HTERT RPE-1 (cell line): ENCODE data around the gene TBC1D2B.

Source experiments
- in situ Hi-C: fragments of 300-500 bp; cut with MboI; formaldehyde crosslinking; loops from 4 replicates; pipeline ENCODE4 v1.14.3; 2020; ENCODE audit warnings: low sequenced_read_pairs

TBC1D2B gene

DNA sequence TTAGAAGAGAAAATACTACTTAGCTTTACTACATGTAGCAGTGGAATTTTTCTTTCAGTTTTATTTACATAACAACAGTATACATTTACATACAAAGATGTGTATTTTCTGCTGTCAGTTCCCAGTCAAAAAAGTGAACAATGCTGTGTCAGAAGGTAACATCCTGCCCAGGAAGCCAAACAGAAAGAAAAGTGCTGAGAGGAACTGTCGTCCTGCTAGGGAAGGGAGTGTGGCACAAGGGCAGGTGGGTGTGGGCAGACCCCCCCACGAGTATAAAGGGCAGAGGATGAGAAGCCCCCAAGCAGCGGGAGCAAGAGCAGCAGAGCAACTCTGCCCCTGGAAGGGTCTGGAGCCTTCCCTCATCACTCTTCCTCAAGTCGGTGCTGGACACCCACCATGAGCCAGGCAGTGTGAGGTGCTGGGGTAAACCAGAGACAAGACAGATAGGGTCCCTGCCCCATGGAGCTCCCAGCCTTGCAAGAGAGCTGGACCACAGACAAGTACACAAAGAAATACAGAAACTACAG, 39.7 kb downstream of the TBC1D2B start:
- in situ Hi-C loops = no loop called here

GRCh38 chr15:78037328-78037727, 40.2 kb downstream of the TBC1D2B start:
- in situ Hi-C loops = no loop called here

DNA sequence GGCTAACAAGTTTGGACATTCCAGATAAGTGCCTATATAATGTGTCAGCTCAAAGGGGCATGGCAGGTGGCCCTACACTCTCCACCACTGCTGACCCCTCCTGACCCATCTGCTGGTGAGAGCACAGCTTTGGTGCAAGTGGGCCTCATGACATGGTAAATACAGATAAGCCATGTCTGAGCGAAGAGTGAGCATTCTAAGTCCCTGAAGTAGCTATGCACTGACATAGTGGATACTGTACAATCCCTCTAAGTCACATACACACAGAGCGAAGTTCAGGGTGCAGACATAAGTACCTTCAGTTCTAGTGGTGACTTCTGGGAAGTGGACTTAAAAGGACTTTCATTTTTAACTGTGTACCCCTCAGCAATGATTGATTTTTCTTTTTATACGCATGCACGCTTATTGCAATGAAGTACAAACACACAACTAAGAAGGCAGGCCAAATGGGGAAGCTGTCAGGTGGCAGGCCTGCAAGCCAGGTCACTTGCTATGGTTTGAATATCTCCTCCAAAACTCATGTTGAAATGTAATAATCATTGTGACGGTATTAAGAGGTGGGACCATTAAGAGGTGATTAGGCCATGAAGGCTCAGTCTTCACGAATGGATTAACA, 41.5 kb downstream of the TBC1D2B start:
- in situ Hi-C loops = no loop called here

DNA sequence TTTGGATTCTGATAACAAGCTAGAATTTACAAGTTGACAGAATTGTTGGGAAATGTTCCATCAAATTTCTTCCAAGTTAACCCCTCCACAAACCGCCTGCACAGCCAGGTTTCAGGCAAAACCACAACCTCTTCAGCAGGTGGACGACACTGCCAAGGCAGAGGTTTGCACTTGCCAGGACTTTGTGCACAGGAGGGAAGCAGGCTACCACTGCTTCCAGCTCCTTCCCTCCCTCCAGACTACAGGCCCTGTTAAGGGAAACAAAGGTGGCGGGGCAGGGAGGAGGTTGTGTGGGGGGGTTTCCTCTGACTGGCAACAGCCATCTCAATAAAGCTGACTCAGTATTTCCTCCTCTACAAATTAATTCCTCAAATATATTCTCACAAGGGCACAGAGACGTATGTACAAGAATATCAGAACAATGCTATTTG, 42.2 kb downstream of the TBC1D2B start:
- in situ Hi-C loops = no loop called here

- in situ Hi-C loops = no loop called here
These were observed 42.9 kb downstream of the TBC1D2B start for GRCh38 chr15:78034495-78035191.

DNA sequence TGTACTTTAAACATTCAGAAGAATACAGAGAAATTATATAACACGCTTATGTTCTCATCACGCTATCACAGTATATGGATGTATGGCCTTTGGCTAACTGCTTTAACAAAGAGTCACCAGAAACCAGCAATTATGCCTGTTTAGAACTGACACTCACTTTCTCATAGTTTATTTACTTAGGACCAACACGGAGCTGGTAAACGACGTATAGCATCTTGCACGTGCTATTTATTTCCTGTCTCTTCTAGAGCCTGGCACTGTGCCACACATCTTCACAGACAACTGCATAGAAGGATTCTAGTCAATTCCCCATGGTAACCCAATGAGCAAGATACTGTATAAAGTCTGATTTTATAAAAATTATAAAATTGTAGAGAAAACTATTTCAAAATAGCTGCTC, 43.6 kb downstream of the TBC1D2B start:
- in situ Hi-C loops = no loop called here

DNA sequence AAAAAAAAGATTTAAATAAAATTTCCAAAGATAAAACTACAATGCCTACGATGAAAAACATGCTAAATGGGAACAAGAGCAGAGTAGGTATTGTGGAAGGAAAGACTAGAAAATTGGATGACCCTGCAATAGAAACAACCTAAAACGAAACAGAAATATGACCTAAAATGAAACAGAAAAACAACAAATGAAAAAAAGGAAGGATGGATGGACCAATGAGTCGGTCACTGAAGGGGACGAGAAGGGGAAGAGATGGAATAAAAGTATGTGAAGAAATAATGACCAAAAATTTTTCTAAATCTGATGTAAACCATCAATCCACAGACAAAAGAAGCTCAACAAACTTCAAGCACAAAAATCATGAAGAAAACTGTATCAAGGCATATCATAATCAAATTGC, 44.8 kb downstream of the TBC1D2B start:
- in situ Hi-C loops = no loop called here

GRCh38 chr15:78024883-78025282, 52.6 kb downstream of the TBC1D2B start:
- in situ Hi-C loops = no loop called here

GRCh38 chr15:78024519-78024870, 53.0 kb downstream of the TBC1D2B start:
- in situ Hi-C loops = no loop called here

- in situ Hi-C loops = no loop called here
These were observed 53.5 kb downstream of the TBC1D2B start for GRCh38 chr15:78023865-78024518.

DNA sequence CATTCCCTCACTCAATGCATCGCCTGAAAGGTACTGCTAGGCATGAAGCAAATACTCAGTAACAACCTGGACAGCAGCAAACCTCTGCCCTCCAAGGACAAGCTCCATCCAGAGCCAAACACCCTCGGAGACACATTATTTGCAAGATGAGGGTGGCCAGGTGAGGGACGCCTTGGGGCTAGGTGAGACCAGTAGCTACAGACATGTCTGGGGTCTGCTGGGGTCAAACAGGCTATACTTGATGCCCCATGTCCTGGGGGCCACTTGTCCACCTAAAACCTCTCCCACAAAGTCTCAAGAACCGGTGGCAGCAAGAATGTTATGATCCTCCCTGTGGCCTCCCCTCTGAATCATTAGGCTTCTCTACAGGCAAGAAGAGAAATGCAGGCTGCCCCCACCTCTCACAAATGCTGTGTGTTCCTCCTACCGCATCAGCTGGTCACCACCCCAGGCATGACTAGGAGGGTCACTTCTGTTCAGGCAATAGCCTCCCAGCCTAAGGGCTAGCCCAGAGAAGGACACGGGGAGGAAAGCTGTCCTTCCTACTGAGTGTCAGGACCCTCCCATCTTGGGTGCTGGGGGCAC, 54.3 kb downstream of the TBC1D2B start:
- in situ Hi-C loops = no loop called here

- in situ Hi-C loops = no loop called here
These were observed 55.8 kb downstream of the TBC1D2B start for GRCh38 chr15:78021761-78022160.

GRCh38 chr15:78020007-78020406, 57.5 kb downstream of the TBC1D2B start:
- in situ Hi-C loops = no loop called here

GRCh38 chr15:78018946-78019644, 58.4 kb downstream of the TBC1D2B start:
- in situ Hi-C loops = no loop called here

- in situ Hi-C loops = no loop called here
These were observed 59.1 kb downstream of the TBC1D2B start for GRCh38 chr15:78018445-78018844.

DNA sequence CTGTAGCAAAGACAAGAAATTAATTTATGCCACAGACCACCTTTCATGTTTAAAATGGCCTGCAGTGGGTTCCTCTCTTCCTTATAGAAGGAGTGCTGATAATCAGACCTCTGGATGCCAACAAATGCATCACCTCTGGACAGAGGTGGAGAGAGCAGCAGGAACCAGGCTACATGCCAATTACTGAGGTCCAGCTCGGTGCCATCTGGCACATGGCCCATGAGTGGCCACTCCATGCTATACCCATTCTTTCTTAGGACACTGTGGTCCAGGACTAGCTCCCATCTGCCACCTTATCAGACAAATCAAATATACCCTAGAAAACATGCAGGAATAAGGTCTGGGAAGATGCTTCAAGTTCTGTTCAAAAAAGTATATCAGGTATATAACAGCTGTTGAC, 60.7 kb downstream of the TBC1D2B start:
- in situ Hi-C loops = no loop called here

DNA sequence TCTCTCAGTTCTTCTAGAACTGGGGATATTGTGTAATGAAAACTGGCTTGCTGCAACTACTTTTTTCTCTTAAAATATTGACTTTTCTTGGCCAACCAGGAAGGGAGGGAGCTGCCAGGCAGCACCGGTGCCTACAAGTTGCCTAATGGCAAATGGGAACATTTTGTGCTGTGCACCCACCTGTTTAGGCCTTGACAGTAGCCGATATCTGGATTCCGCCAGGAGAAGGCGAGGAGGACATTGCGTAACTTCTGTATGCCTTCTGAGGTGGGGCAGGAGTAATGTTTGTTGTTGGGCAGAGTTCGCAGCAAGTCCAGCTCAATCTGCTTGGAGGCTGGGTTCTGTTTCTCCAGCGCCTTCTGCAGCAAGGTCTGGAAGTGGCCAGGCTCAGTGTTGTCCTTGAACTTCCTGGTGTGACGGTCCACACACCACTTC, 64.9 kb downstream of the TBC1D2B start:
- in situ Hi-C loops = no loop called here

DNA sequence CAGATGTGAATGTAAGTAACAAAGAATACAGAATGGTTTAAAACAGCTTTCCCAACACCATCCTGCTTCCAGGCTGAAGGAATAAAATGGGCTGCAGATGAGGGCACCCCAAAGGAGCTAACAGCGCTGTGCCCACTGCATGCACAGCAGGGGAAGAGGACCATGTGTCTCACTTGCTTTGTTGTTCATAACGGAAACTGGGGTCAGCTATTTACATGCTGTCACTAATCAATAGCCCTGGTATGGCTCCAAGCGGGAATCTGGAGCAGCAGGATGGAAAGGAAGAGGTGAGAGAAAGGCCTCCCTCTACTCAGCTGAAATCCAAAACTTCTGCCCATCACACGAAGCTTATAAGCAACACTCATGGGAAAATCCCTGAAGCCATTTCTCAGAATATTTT, 67.4 kb downstream of the TBC1D2B start:
- in situ Hi-C loops = no loop called here

GRCh38 chr15:78007964-78008886, 69.3 kb downstream of the TBC1D2B start:
- in situ Hi-C loops = no loop called here
